ENCODE measurements around the gene MYOG.

MYOG gene

GRCh38 chr1:203117611-203118575, 32.1 kb upstream of the MYOG start:
- DNase-seq (ENCODE audit: low read depth) = no peak

GRCh38 chr1:203116091-203116820, 30.4 kb upstream of the MYOG start:
- no peak for DNase-seq (ENCODE audit: low read depth)

GRCh38 chr1:203114202-203114601, 28.4 kb upstream of the MYOG start:
- DNase-seq (ENCODE audit: low read depth) = no peak

GRCh38 chr1:203113308-203113707, 27.5 kb upstream of the MYOG start:
- DNase-seq (ENCODE audit: low read depth) = no peak

- DNase-seq (ENCODE audit: low read depth) = no peak
Measured at GRCh38 chr1:203112475-203112874, 26.7 kb upstream of the MYOG start.

GRCh38 chr1:203104789-203105390, 19.1 kb upstream of the MYOG start:
- no peak for DNase-seq (ENCODE audit: low read depth)

GRCh38 chr1:203103829-203104495, 18.1 kb upstream of the MYOG start:
- no peak for DNase-seq (ENCODE audit: low read depth)

GRCh38 chr1:203103216-203103615, 17.4 kb upstream of the MYOG start:
- no peak for DNase-seq (ENCODE audit: low read depth)

- no peak for DNase-seq (ENCODE audit: low read depth)
Measured at GRCh38 chr1:203101813-203102634, 16.2 kb upstream of the MYOG start.

- no peak for DNase-seq (ENCODE audit: low read depth)
Measured at GRCh38 chr1:203100516-203100869, 14.7 kb upstream of the MYOG start.

- DNase-seq (ENCODE audit: low read depth) = no peak
Measured at GRCh38 chr1:203099805-203100515, 14.1 kb upstream of the MYOG start.

- no peak for DNase-seq (ENCODE audit: low read depth)
Measured at GRCh38 chr1:203098914-203099520, 13.2 kb upstream of the MYOG start.

- no peak for DNase-seq (ENCODE audit: low read depth)
Measured at GRCh38 chr1:203098445-203098844, 12.6 kb upstream of the MYOG start.

GRCh38 chr1:203097001-203097400, 11.2 kb upstream of the MYOG start:
- no peak for DNase-seq (ENCODE audit: low read depth)

- DNase-seq (ENCODE audit: low read depth) = no peak
Measured at GRCh38 chr1:203096566-203096965, 10.8 kb upstream of the MYOG start.

- no peak for DNase-seq (ENCODE audit: low read depth)
Measured at GRCh38 chr1:203095061-203095690, 9.4 kb upstream of the MYOG start.

- DNase-seq (ENCODE audit: low read depth) = no peak
Measured at GRCh38 chr1:203093754-203094410, 8.1 kb upstream of the MYOG start.

GRCh38 chr1:203091761-203092330, 6.0 kb upstream of the MYOG start:
- DNase-seq (ENCODE audit: low read depth) = no peak

- no peak for DNase-seq (ENCODE audit: low read depth)
Measured at GRCh38 chr1:203091199-203091477, 5.3 kb upstream of the MYOG start.

Measured in stimulated activated CD8-positive, alpha-beta memory T cell treated with anti-CD3 and anti-CD28 coated beads, Interleukin-15, amount 100 ng/mL, for 1 hour (primary cell).